A549 (cell line): ENCODE results near the gene TMEM213.

ENCODE experiments used
- CHD2 ChIP-seq: fragments of 150-350 bp; IDR thresholded peaks from 2 replicates; pipeline ENCODE4 v1.6.1; 2014; ENCODE audit warnings: low read length; ENCODE audit not compliant: partially characterized antibody
- CTCF ChIP-seq: fragments of >200 bp; sonication (Bioruptor Twin); formaldehyde crosslinking; IDR thresholded peaks from 3 replicates; pipeline ENCODE4 v1.5.1; 2016
- HOXA7 ChIP-seq: fragments of 250-450 bp; sonication (Bioruptor Pico); IDR thresholded peaks from 2 replicates; pipeline ENCODE4 v1.5.0; 2020; ENCODE audit warnings: mild to moderate bottlenecking, moderate library complexity
- JUN ChIP-seq, 2 experiments: fragments of >200 bp; sonication (Bioruptor Twin); formaldehyde crosslinking; IDR thresholded peaks; 2 replicates in 1 of 2; 3 replicates in 1 of 2; pipeline ENCODE4 v1.6.1; 2016 to 2017
- POLR2A ChIP-seq: IDR thresholded peaks from 2 replicates; pipeline ENCODE4 v1.6.1; 2012; ENCODE audit warnings: mild to moderate bottlenecking, low read length
- RAD21 ChIP-seq, 2 experiments: fragments of >200 bp in 1 of 2; sonication (Bioruptor Twin) in 1 of 2; formaldehyde crosslinking in 1 of 2; IDR thresholded peaks in 1 of 2; conservative IDR thresholded peaks in 1 of 2; 2 replicates in 1 of 2; 3 replicates in 1 of 2; pipeline ENCODE4 v1.6.1; 2012 to 2018; ENCODE audit warnings: inconsistent platforms in 1 of 2
- RCOR1 ChIP-seq: fragments of 150-350 bp; IDR thresholded peaks from 2 replicates; pipeline ENCODE4 v1.6.1; 2014; ENCODE audit warnings: antibody characterized with exemption, low read length, low read depth
- RFX5 ChIP-seq: fragments of 450-650 bp; IDR thresholded peaks from 2 replicates; pipeline ENCODE4 v1.7.1; 2014; ENCODE audit warnings: antibody characterized with exemption, mild to moderate bottlenecking, moderate library complexity

- no peak for TF ChIP-seq POLR2A
- TF ChIP-seq RCOR1: no peak
- no peak for TF ChIP-seq CTCF
- no peak for TF ChIP-seq HOXA7 (CRISPR knock-in tag)
- no peak for TF ChIP-seq RAD21 (conservative IDR thresholded peaks at IDR 0.05 in 1 of 2, IDR thresholded peaks at IDR 0.05 in 1 of 2)
- TF ChIP-seq JUN (IDR thresholded peaks at IDR 0.05): no peak
- TF ChIP-seq CHD2: no peak
- TF ChIP-seq RFX5: no peak
Observed at GRCh38 chr7:138837627-138838026, 39.8 kb downstream of the TMEM213 start.
